Mononuclear cell (primary cell): ENCODE data around the gene ZNF169. TPM values are rescaled to one million over a fixed set of nuclear protein-coding genes. Genes with fewer than 3 reads are reported as not detected.
"Not testable (repeated sequence)": the region's sequence is repeated elsewhere in the genome, so short reads cannot be mapped to it uniquely, and the experiment has no call there.

Source experiments
- H3K27me3 ChIP-seq: 2 replicates; pipeline ENCODE4 v1.6.0; 2011; ENCODE audit warnings: low read length, control low read depth; ENCODE audit not compliant: insufficient read depth
- H3K4me1 ChIP-seq: 2 replicates; pipeline ENCODE4 v1.5.1; 2011; ENCODE audit warnings: mild to moderate bottlenecking, low read length, control low read depth; ENCODE audit not compliant: insufficient read depth
- H3K4me3 ChIP-seq: 2 replicates; pipeline ENCODE4 v1.5.1; 2011; ENCODE audit warnings: mild to moderate bottlenecking, low read length, moderate library complexity
- H3K9me3 ChIP-seq: 2 replicates; pipeline ENCODE4 v1.5.1; 2011; ENCODE audit warnings: low read depth, mild to moderate bottlenecking, control low read depth, low read length
- total RNA-seq: library from RNA; depleted of rRNA; stranded (reverse); fragments of >200 nt; gene quantifications from one replicate; pipeline ENCODE4 v1.2.3, GENCODE V29; 2012

ZNF169 gene
- total RNA-seq, 1 donor, result 6.4 TPM

DNA sequence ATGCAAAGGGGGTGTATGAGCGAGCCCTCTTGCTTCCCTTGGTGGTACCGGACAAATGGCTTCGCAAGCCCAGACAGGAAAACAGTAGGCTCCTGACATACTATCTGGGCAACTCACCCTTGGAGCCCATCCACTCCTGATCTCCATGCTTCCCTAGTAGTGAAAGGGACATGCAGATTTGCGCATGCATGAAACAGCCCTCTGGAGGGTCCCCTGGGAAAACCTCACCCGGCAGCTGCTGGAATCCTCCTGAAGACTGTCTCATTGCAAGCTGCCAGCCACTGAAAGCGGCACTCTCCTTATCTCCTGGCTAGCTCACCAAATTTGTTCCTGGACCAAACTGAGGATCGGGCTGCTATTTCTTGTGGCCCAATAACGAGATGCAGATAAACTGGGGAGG, 10.2 kb downstream of the ZNF169 start:
- Histone ChIP-seq H3K9me3 (peaks cover 5% of the 10 kb centered on the region), H3K4me3 (no peak overlapping the region), H3K4me1 (no peaks in the 10 kb centered on the region), H3K27me3 (no peaks in the 10 kb centered on the region)

DNA sequence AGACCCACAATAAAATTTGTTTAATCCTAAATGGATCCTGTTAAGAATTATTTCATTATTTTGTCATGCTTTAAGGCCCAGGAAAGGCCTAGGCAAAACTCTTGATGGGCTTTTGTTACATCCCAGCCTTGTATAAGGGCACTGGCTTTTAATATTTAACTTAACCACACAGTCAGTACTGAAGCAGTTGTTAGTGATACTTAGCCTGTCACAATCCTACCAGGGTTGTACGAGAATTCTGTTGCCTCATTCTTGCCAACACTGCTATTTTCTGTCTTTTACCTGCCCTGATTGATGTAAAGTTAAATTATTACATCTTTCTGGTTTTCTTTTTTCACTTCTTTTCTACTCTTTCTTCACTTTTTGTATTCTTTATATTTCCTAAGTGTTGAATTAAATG, 10.9 kb downstream of the ZNF169 start:
- no peaks in the 10 kb centered on the region for H3K4me1 ChIP-seq
- no peaks in the 10 kb centered on the region for H3K27me3 ChIP-seq
- no peak overlapping the region for H3K4me3 ChIP-seq
- peaks cover 5% of the 10 kb centered on the region for H3K9me3 ChIP-seq

GRCh38 chr9:94277029-94277428, 17.9 kb downstream of the ZNF169 start:
- H3K9me3 ChIP-seq, result peaks cover 14% of the 10 kb centered on the region
- not testable (repeated sequence) for H3K4me1 ChIP-seq, H3K27me3 ChIP-seq, H3K4me3 ChIP-seq

DNA sequence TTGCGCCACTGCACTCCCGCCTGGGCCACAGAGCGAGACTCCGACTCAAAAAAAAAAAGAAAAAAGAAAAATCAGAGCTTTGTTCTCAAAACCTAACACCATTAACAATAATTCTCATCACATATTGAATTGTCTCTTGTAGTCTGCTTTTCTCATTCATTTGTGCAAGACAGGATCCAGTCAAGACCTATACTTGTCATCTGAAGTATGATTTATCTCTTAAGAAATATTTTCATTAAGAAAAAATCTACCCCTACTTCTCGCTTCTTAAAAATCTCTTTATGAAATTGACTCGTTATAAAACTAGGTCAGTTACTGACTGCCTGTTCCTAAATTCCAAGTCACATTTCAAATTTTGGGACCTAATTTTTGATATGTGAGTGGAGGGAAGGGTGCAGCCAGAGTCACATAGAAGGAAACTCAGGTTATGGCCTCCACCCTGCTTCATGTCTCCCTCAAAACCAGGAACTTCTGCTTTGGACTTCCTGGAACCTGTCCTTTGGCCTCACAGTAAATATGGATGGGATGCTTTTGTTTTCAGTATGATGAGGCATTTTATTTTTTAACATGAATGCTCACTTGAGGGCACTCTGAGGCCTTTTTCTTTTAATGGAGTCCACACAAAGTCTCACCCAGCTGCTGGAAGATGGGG, 18.9 kb downstream of the ZNF169 start:
- H3K4me3 ChIP-seq, result no peak overlapping the region
- no peaks in the 10 kb centered on the region for H3K4me1 ChIP-seq
- H3K27me3 ChIP-seq, result no peaks in the 10 kb centered on the region
- peaks cover 14% of the 10 kb centered on the region for H3K9me3 ChIP-seq

DNA sequence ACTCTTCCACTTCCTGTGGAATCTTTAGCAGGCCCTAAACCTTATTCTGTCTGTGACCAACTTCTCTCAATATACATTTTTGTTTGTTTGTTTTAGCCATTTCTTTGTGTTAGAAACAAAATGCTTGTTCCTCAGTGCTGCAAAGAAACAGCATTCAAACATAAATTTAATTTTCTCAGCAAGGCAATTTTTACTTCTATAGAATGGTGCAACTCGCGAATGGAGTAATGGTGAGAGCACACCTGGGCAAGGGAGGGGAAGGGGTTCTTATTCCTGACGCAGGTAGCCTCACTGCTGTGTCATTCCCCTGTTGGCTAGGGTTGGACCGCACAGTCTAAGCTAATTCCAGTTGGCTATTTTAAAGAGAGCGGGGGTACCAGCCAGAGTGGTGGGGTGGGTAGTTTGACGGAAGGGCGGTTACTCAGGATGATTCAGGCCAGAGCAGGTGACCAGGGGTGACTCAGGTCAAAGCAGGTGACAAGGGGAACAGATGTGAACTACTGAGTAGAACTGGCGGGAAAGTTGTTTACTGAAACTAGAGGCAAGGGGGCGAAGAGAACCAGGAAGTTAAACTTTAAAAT, 21.4 kb downstream of the ZNF169 start:
- Histone ChIP-seq H3K4me1 (no peaks in the 10 kb centered on the region), H3K27me3 (no peaks in the 10 kb centered on the region), H3K4me3 (no peak overlapping the region), H3K9me3 (peaks cover 14% of the 10 kb centered on the region)

- no peak overlapping the region for H3K4me3 ChIP-seq
- H3K9me3 ChIP-seq, result peaks cover 14% of the 10 kb centered on the region
- no peaks in the 10 kb centered on the region for H3K27me3 ChIP-seq
- H3K4me1 ChIP-seq, result no peaks in the 10 kb centered on the region
Observed at GRCh38 chr9:94281101-94281500, 22.0 kb downstream of the ZNF169 start.

DNA sequence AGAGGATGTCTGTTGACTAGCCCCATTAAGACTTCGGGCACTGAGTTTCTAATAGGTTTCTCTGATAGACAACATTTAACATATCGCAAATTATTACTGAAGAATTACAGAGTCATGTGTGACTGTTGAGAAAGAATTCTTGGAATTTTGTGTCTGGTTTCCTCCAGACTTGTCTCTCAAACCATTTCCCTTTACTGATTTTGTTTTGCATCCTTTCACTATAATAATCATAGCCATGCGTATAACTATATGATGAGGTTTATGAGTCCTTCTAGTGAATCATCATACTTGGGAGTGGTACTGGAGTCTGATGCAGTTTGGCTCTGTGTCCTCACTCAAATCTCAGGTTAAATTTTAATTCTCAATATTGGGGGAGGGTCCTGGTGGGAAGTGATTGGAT, 27.0 kb downstream of the ZNF169 start:
- no peaks in the 10 kb centered on the region for H3K27me3 ChIP-seq
- no peaks in the 10 kb centered on the region for H3K4me1 ChIP-seq
- no peaks in the 10 kb centered on the region for H3K9me3 ChIP-seq
- no peak overlapping the region for H3K4me3 ChIP-seq

DNA sequence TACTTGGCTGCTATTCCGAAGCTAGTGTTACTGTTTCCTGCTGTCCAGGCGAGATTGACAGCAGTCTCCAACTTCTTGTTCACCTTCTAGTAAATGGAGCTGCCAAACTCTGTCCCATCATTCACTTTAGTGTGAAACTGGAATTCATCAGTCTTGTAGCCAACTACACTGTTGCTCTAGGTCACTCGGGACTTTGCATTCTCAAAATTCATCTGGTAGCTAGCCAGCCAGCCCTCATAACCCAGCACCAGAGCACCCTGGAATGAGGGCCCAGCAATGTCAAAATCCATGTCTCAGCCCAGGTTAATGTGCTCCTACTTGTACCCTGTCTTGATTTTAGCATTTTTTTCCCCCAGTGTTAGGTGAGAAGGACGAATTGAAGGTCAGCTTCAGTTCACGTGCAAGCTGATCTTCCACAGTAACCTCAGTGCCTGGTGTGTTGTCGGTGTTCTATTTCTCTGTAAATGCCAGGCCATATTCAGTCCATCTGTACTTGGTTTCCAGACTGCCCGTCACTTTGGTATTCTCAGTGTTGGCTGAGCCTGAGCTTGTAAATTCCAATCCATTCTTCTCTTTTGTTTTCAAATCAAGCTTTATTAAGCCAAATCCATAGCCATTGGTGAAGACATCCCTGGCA, 28.9 kb downstream of the ZNF169 start:
- H3K4me1 ChIP-seq, result no peaks in the 10 kb centered on the region
- no peaks in the 10 kb centered on the region for H3K27me3 ChIP-seq
- H3K9me3 ChIP-seq, result no peaks in the 10 kb centered on the region
- no peak overlapping the region for H3K4me3 ChIP-seq

GRCh38 chr9:94289691-94290090, 30.6 kb downstream of the ZNF169 start:
- Histone ChIP-seq H3K4me1 (no peaks in the 10 kb centered on the region), H3K9me3 (no peaks in the 10 kb centered on the region), H3K27me3 (no peaks in the 10 kb centered on the region), H3K4me3 (no peak overlapping the region)

- Histone ChIP-seq H3K4me1 (no peaks in the 10 kb centered on the region), H3K9me3 (no peaks in the 10 kb centered on the region), H3K4me3 (no peak overlapping the region), H3K27me3 (no peaks in the 10 kb centered on the region)
Observed at GRCh38 chr9:94298949-94299599, 40.0 kb downstream of the ZNF169 start.

- Histone ChIP-seq H3K27me3 (no peaks in the 10 kb centered on the region), H3K9me3 (no peaks in the 10 kb centered on the region), H3K4me1 (no peaks in the 10 kb centered on the region), H3K4me3 (no peak overlapping the region)
Observed at GRCh38 chr9:94300470-94301301, 41.6 kb downstream of the ZNF169 start.

GRCh38 chr9:94301583-94301982, 42.5 kb downstream of the ZNF169 start:
- Histone ChIP-seq H3K4me3 (no peak overlapping the region), H3K9me3 (no peaks in the 10 kb centered on the region), H3K4me1 (no peaks in the 10 kb centered on the region), H3K27me3 (no peaks in the 10 kb centered on the region)

GRCh38 chr9:94302426-94302825, 43.3 kb downstream of the ZNF169 start:
- H3K27me3 ChIP-seq, result no peaks in the 10 kb centered on the region
- H3K4me3 ChIP-seq, result no peak overlapping the region
- no peaks in the 10 kb centered on the region for H3K4me1 ChIP-seq
- H3K9me3 ChIP-seq, result no peaks in the 10 kb centered on the region

GRCh38 chr9:94303321-94303720, 44.2 kb downstream of the ZNF169 start:
- no peaks in the 10 kb centered on the region for H3K9me3 ChIP-seq
- H3K4me3 ChIP-seq, result no peak overlapping the region
- no peaks in the 10 kb centered on the region for H3K27me3 ChIP-seq
- no peaks in the 10 kb centered on the region for H3K4me1 ChIP-seq
